Spleen (tissue), 11 donors: ENCODE measurements around the gene ATE1. TPM values are rescaled to one million over a fixed set of nuclear protein-coding genes. Genes with fewer than 3 reads are reported as not detected.
"Not testable (repeated sequence)": the region's sequence is repeated elsewhere in the genome, so short reads cannot be mapped to it uniquely, and the experiment has no call there.

ENCODE experiments used
- DNase-seq: peaks from one replicate; pipeline ENCODE4 v3.0.0-alpha.2; 2020
- H3K27ac ChIP-seq, 8 donors: fragments of 200-600 bp; sonication (generic) in 7 of 8; 1 replicate in 4 of 8; 2 replicates in 4 of 8; pipeline versions ENCODE4 v1.5.0 to v1.8.0; 2016 to 2021; ENCODE audit warnings: inconsistent platforms in 4 of 8, mild to moderate bottlenecking in 4 of 8, moderate library complexity in 1 of 8
- H3K27me3 ChIP-seq, 7 donors: fragments of 200-600 bp; sonication (generic) in 6 of 7; replicated peaks in 1 of 7; 1 replicate in 4 of 7; 2 replicates in 3 of 7; pipeline versions ENCODE4 v1.5.0 to v1.8.0; 2016 to 2021; ENCODE audit warnings: inconsistent platforms in 3 of 7, mild to moderate bottlenecking in 1 of 7
- H3K36me3 ChIP-seq, 6 donors: fragments of 200-600 bp; sonication (generic) in 5 of 6; 1 replicate in 4 of 6; 2 replicates in 2 of 6; pipeline versions ENCODE4 v1.5.0 to v1.8.0; 2016 to 2021; ENCODE audit warnings: inconsistent platforms in 2 of 6
- H3K4me1 ChIP-seq, 6 donors: fragments of 200-600 bp; sonication (generic) in 5 of 6; 1 replicate in 3 of 6; 2 replicates in 3 of 6; pipeline versions ENCODE4 v1.5.0 to v1.8.0; 2016 to 2021; ENCODE audit warnings: inconsistent platforms in 3 of 6
- H3K4me3 ChIP-seq, 8 donors: fragments of 200-600 bp; sonication (generic) in 7 of 8; 1 replicate in 4 of 8; 2 replicates in 4 of 8; pipeline versions ENCODE4 v1.5.0 to v1.8.0; 2016 to 2021; ENCODE audit warnings: inconsistent platforms in 4 of 8, mild to moderate bottlenecking in 4 of 8, moderate library complexity in 2 of 8
- H3K9me3 ChIP-seq, 8 donors: fragments of 200-600 bp; sonication (generic) in 7 of 8; 1 replicate in 4 of 8; 2 replicates in 4 of 8; pipeline versions ENCODE4 v1.5.0 to v1.8.0; 2016 to 2021; ENCODE audit warnings: inconsistent platforms in 4 of 8
- POLR2A ChIP-seq, 3 donors: fragments of 450-650 bp; IDR thresholded peaks; one replicate each; pipeline ENCODE4 v1.5.1; 2017; ENCODE audit warnings: antibody characterized with exemption in 3 of 3, mild to moderate bottlenecking in 1 of 3
- POLR2AphosphoS5 ChIP-seq, 3 donors: sonication (generic); formaldehyde crosslinking; IDR thresholded peaks; one replicate each; pipeline ENCODE4 v1.5.1; 2017; ENCODE audit warnings: antibody characterized with exemption in 3 of 3
- WGBS, 5 donors: extraction: QIAGEN DNeasy Blood & Tissue Kit in 3 of 5; methylation state at CpG; one replicate each; pipeline versions ENCODE4 v1.1.5 to v1.1.7; 2013 to 2018; 5-methylcytosine and 5-hydroxymethylcytosine counted together
- intact Hi-C: fragments of 100-400 bp; cut with DNase I; formaldehyde crosslinking; loops from one replicate; pipeline ENCODE4 v1.15.0; 2023; ENCODE audit warnings: low total_unique reads
- polyA plus RNA-seq, 3 donors: library from polyadenylated mRNA; stranded (reverse); fragments of 200-250 nt; gene quantifications; one replicate each; pipeline ENCODE4 v1.2.1, GENCODE V29; 2013
- total RNA-seq, 7 donors: library from RNA; depleted of rRNA in 3 of 7; stranded (reverse); fragments of >200 nt in 3 of 7; fragmentation: NEBNext Ultra II Directional in 4 of 7; extraction: Animal tissue kit (Norgen Biotek cat#: 25700) in 4 of 7; gene quantifications; one replicate each; pipeline versions ENCODE4 v1.1.0 to v1.2.1, GENCODE V29; 2016 to 2021
- TF ChIP-seq, protein P1 (sequence below), 11 experiments: fragments of 200-600 bp in 7 of 11; fragments of 450-650 bp in 4 of 11; sonication (generic) in 4 of 11; IDR thresholded peaks in 8 of 11; conservative IDR thresholded peaks in 3 of 11; 1 replicate in 7 of 11; 2 replicates in 4 of 11; pipeline versions ENCODE4 v1.4.0 to v1.8.0; 2016 to 2021; ENCODE audit warnings: antibody characterized with exemption in 11 of 11, inconsistent platforms in 4 of 11, mild to moderate bottlenecking in 1 of 11
- donor health status: healthy with polysubstance abuse.
- donor health status: DM: no; HTN: no; CAD: no; lungs with moderate emphysema.
- donor health status: DM: no; HTN: no; CAD: no.
- donor health status: Bipolar disorder and iron deficiency.
- donor health status: healthy.
- donor health status: DM: no; HTN: no; CAD: no.
- donor health status: DM: yes; HTN: yes; CAD: no.

Gene ATE1
- total and polyA plus RNA-seq, 10 donors, result 5.4 to 38.9 (median 29.9) TPM

DNA sequence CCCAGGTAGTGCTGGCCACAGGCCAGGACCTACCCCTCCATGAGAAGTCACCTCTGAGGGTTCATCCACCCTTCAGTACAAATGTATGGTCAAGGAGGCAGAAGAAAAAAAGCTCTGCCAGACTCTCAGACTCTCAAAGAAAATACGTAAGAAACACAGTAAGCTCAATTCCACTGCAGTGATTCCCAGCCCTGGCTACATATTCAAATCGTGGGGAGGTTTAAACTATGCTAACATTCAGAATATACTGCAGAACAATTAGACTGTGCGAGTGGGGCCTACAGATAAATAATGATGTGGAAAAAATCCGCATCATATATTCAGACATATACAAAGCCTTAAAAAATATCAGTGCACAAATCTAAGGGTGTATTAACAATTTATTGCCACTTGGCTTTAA, 162.6 kb downstream of the ATE1 start:
- WGBS, 5 donors, result 91 to 96% (median 94%) methylated on average over 4 of the region's 4 CpGs
- H3K4me3 ChIP-seq, result no peak overlapping the region
- H3K9me3 ChIP-seq, result peaks cover under 1 to 45% (median 27%) of the 10 kb centered on the region in 8 donors
- TF ChIP-seq, protein P1, sequence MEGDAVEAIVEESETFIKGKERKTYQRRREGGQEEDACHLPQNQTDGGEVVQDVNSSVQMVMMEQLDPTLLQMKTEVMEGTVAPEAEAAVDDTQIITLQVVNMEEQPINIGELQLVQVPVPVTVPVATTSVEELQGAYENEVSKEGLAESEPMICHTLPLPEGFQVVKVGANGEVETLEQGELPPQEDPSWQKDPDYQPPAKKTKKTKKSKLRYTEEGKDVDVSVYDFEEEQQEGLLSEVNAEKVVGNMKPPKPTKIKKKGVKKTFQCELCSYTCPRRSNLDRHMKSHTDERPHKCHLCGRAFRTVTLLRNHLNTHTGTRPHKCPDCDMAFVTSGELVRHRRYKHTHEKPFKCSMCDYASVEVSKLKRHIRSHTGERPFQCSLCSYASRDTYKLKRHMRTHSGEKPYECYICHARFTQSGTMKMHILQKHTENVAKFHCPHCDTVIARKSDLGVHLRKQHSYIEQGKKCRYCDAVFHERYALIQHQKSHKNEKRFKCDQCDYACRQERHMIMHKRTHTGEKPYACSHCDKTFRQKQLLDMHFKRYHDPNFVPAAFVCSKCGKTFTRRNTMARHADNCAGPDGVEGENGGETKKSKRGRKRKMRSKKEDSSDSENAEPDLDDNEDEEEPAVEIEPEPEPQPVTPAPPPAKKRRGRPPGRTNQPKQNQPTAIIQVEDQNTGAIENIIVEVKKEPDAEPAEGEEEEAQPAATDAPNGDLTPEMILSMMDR (IDR thresholded peaks at IDR 0.05 in 8 of 11, conservative IDR thresholded peaks at IDR 0.05 in 3 of 11), result no peak
- TF ChIP-seq POLR2A (IDR thresholded peaks at IDR 0.05) (no peak), POLR2AphosphoS5 (IDR thresholded peaks at IDR 0.05) (no peak)
- no peak overlapping the region for H3K27ac ChIP-seq
- H3K4me1 ChIP-seq, result no peaks in the 10 kb centered on the region
- intact Hi-C loops, result no loop called here
- no peaks in the 10 kb centered on the region for H3K27me3 ChIP-seq
- peaks cover 0 to 47% (median 5%) of the 10 kb centered on the region in 6 donors for H3K36me3 ChIP-seq
- DNase-seq, result no peak

DNA sequence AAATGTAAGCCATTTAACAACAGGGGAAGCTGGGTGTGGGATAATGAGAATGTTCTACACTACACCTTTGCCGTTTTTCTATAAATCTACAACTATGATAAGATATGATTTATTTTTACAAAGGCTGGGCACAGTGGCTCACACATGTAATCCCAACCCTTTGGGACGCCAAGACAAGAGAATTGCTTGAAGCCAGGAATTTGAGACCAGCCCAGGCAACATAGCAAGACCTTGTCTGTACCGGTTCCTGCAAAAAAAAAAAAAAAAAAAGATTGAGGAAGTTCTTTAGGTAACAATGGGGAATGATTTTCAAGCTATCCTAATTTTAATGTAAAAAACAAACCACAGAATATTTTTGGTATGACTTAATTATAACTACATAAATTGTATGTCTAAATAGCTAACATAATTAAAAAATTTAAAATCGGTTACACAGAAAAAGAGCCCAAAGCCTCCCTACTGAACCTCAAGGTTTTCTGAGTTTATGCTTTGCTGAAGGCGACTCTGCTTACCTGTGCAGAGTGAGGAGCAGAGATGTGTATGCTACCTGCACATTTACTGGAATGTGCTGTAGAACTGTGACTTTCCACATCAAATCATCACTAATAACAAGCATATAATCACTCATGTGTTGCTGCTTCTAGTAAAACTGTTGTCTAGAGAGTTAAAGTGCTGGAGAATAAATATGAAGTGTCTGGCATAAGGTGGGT, 163.4 kb downstream of the ATE1 start:
- H3K36me3 ChIP-seq, result peaks cover 0 to 55% (median 6%) of the 10 kb centered on the region in 6 donors
- no peak for TF ChIP-seq POLR2A (IDR thresholded peaks at IDR 0.05)
- TF ChIP-seq, protein P1 (IDR thresholded peaks at IDR 0.05 in 8 of 11, conservative IDR thresholded peaks at IDR 0.05 in 3 of 11), result no peak
- TF ChIP-seq POLR2AphosphoS5 (IDR thresholded peaks at IDR 0.05), result no peak
- 92 to 96% (median 94%) methylated on average over 5 of the region's 5 CpGs for WGBS, 5 donors
- peaks cover 5 to 53% (median 35%) of the 10 kb centered on the region in 8 donors for H3K9me3 ChIP-seq
- H3K27me3 ChIP-seq, result no peaks in the 10 kb centered on the region
- H3K27ac ChIP-seq, result no peak overlapping the region
- DNase-seq, result no peak
- H3K4me1 ChIP-seq, result no peaks in the 10 kb centered on the region
- intact Hi-C loops, result no loop called here
- no peak overlapping the region for H3K4me3 ChIP-seq

DNA sequence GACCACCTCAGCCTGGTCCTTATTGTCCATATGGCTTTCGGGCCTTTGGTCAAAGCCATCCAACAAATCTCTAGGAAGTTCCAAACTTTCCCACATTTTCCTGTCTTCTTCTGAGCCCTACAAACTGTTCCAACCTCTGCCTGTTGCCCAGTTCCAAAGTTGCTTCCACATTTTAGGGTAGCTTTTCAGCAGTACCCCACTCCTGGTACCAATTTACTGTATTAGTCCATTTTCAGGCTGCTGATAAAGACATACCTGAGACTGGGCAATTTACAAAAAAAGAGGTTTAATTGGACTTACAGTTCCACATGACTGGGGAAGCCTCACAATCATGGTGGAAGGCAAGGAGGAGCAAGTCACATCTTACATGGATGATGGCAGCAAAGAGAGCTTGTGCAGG, 170.6 kb downstream of the ATE1 start:
- H3K27ac ChIP-seq, H3K4me3 ChIP-seq, H3K4me1 ChIP-seq, H3K27me3 ChIP-seq, DNase-seq, intact Hi-C loops: not testable (repeated sequence)
- Histone ChIP-seq H3K36me3 (peaks cover 0 to 68% (median 18%) of the 10 kb centered on the region in 6 donors), H3K9me3 (peaks cover 10 to 71% (median 63%) of the 10 kb centered on the region in 8 donors)
- WGBS, 5 donors, result 94 to 100% (median 97%) methylated on average over 1 of the region's 1 CpG

DNA sequence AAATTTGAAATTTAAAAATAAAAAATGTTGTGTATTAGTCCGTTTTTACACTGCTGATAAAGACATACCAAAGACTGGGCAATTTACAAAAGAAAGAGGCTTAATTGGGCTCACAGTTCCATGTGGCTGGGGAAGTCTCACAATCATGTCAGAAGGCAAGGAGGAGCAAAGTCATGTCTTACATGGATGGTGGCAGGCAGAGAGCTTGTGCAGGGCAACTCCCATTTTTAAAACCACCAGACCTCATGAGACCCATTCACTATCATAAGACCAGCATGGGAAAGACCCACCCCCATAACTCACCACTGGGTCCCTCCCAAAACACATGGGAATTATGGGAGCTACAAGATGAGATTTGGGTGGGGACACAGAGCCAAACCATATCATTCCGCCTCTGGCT, 172.3 kb downstream of the ATE1 start:
- H3K4me3 ChIP-seq, H3K27ac ChIP-seq, H3K27me3 ChIP-seq, DNase-seq, H3K4me1 ChIP-seq, intact Hi-C loops: not testable (repeated sequence)
- 94 to 99% (median 97%) methylated on average over 2 of the region's 2 CpGs for WGBS, 5 donors
- Histone ChIP-seq H3K36me3 (peaks cover 0 to 57% (median 17%) of the 10 kb centered on the region in 6 donors), H3K9me3 (peaks cover 10 to 58% (median 53%) of the 10 kb centered on the region in 8 donors)

DNA sequence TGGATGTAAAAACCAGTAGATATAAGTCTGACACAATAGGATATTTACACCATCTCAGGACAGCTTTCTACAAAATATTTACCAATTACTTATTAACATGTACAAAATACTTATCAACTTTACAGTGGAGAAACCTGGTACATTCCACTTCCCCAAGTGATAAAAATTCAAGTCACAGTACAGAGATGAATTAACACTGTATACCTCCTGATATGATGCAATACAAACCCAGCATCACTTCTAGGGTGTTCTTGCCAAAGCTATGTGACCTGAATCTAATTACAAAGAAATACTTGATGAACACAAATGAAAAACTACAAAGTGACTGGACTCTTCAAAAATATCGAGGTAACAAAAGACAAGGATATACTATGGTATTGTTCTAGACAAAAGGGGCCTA, 173.2 kb downstream of the ATE1 start:
- intact Hi-C loops, result no loop called here
- Histone ChIP-seq H3K9me3 (peaks cover 5 to 49% (median 44%) of the 10 kb centered on the region in 8 donors), H3K4me3 (no peak overlapping the region), H3K4me1 (no peaks in the 10 kb centered on the region), H3K27ac (no peak overlapping the region), H3K36me3 (peaks cover 0 to 49% (median 14%) of the 10 kb centered on the region in 6 donors), H3K27me3 (no peaks in the 10 kb centered on the region)
- DNase-seq, result no peak
- WGBS, 5 donors, result 61 to 90% (median 85%) methylated on average over 1 of the region's 1 CpG
- no peak for TF ChIP-seq POLR2A (IDR thresholded peaks at IDR 0.05)
- TF ChIP-seq POLR2AphosphoS5 (IDR thresholded peaks at IDR 0.05), result no peak
- TF ChIP-seq, protein P1 (IDR thresholded peaks at IDR 0.05 in 8 of 11, conservative IDR thresholded peaks at IDR 0.05 in 3 of 11), result no peak
